Activated T-cell treated with anti-CD3 and anti-CD28 coated beads, Interleukin-2, amount 50 U/mL, for 4 hours (primary cell): ENCODE results near the gene TRMT2B. TPM values are rescaled to one million over a fixed set of nuclear protein-coding genes. Genes with fewer than 3 reads are reported as not detected.
A peak's percentile ranks its signal among the peaks of the same experiment; 100 is the strongest.
"Not testable (repeated sequence)": the region's sequence is repeated elsewhere in the genome, so short reads cannot be mapped to it uniquely, and the experiment has no call there.

ENCODE experiments used
- ATAC-seq, 2 donors: fragments of 200-7000 bp; cut with Tn5 transposase; one replicate each; pipeline ENCODE4 v1.10.0; 2021
- DNase-seq: peaks from one replicate; pipeline ENCODE4 v3.0.0-alpha.2; 2020
- H3K27me3 Mint-ChIP-seq: one replicate; pipeline ENCODE4 v1.8.0; 2021; ENCODE audit warnings: low read depth, mixed read lengths
- H3K36me3 Mint-ChIP-seq: one replicate; pipeline ENCODE4 v1.8.0; 2022; ENCODE audit warnings: mixed read lengths; ENCODE audit not compliant: insufficient read depth
- H3K4me1 Mint-ChIP-seq: one replicate; pipeline ENCODE4 v1.8.0; 2021; ENCODE audit warnings: low read depth, mixed read lengths
- H3K4me3 Mint-ChIP-seq: one replicate; pipeline ENCODE4 v1.8.0; 2021; ENCODE audit warnings: mild to moderate bottlenecking, moderate library complexity, mixed read lengths
- H3K9me3 Mint-ChIP-seq: one replicate; pipeline ENCODE4 v1.8.0; 2021; ENCODE audit warnings: mixed read lengths
- total RNA-seq, 3 donors: library from RNA; stranded (reverse); gene quantifications; one replicate each; pipeline ENCODE4 v1.2.1, GENCODE V29; 2021

TRMT2B gene
- total RNA-seq, result 10 to 100 TPM; 15.4 to 17.0 (median 15.5) TPM

GRCh38 chrX:101051549-101052302 is at the start of gene TRMT2B:
TSS of gene TRMT2B (minus strand) at chrX:101052111. CDS start at chrX:101042289, 9,822 bp downstream.
- ATAC-seq (peak; percentile 91 to 93), DNase-seq (peak; percentile 71)
- Mint-ChIP-seq H3K9me3 (no peaks in the 10 kb centered on the region), H3K36me3 (peaks cover 4% of the 10 kb centered on the region), H3K27me3 (no peaks in the 10 kb centered on the region), H3K4me1 (peaks cover 21% of the 10 kb centered on the region), H3K4me3 (peak within 1 kb of the TSS; percentile 88)

GRCh38 chrX:101097546-101098453 is 45.9 kb upstream of the TRMT2B start, which contains the start of gene CENPI:
TSS of gene CENPI (plus strand) at chrX:101098204. CDS start at chrX:101101071, 2,867 bp downstream.
- Mint-ChIP-seq H3K36me3 (no peaks in the 10 kb centered on the region), H3K27me3 (no peaks in the 10 kb centered on the region), H3K4me3 (peak within 1 kb of the TSS; percentile 82), H3K4me1 (peaks cover 11% of the 10 kb centered on the region), H3K9me3 (no peaks in the 10 kb centered on the region)
- ATAC-seq (peak; percentile 100), DNase-seq (peak; percentile 90)

- H3K4me3 Mint-ChIP-seq, result no peak overlapping the region
- H3K9me3 Mint-ChIP-seq, result no peaks in the 10 kb centered on the region
- H3K36me3 Mint-ChIP-seq, result no peaks in the 10 kb centered on the region
- no peak for ATAC-seq
- no peaks in the 10 kb centered on the region for H3K27me3 Mint-ChIP-seq
- peaks cover 2% of the 10 kb centered on the region for H3K4me1 Mint-ChIP-seq
- DNase-seq, result no peak
Measured at GRCh38 chrX:101091817-101092216, 39.9 kb upstream of the TRMT2B start.

GRCh38 chrX:101081231-101081630 is 29.3 kb upstream of the TRMT2B start:
- H3K4me3 Mint-ChIP-seq, result no peak overlapping the region

DNA sequence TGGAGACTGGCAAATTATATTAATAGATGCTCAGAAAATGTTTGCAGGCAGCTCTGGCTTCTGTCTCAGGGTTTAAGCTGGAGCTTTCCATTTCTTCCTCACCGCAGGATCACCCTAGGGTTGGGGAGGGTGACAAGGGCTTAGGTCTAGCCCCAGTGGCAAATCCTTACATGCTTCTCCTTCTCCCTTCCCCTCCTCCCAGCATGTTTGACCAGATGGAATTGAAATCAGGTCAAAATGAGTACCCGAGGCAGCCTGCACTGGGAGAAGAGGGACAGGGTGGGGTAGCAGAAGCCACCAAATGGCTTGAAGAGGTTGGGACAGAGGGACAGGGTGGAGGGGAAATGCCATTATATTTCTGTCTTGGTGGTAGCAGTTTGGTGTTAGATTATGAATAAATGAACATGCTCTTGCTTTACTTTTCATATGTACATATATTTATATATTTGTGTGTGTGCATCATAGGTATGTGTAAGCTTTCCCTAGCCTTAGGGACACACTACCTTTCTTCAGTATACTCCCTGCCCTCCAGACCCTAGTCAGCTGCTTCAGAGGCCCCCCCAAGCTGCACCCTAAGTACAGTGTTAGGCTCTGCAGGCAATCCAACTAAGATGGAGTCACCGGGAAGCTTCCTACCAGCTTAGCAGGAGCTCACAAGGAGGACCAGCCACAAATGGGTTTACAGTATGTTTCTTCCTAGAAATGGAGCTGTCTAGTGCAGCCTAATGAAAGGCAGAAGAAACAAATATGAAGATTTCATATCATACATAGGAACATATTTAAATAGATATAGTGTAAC is 28.6 kb upstream of the TRMT2B start:
- DNase-seq, result no peak
- H3K4me3 Mint-ChIP-seq, result no peak overlapping the region
- no peaks in the 10 kb centered on the region for H3K9me3 Mint-ChIP-seq
- ATAC-seq, result no peak
- H3K4me1 Mint-ChIP-seq, result peaks cover 7% of the 10 kb centered on the region
- no peaks in the 10 kb centered on the region for H3K36me3 Mint-ChIP-seq
- H3K27me3 Mint-ChIP-seq, result peaks cover 17% of the 10 kb centered on the region

More at GRCh38 chrX:101081231-101081630, 29.3 kb upstream of the TRMT2B start:
- Mint-ChIP-seq H3K36me3 (no peaks in the 10 kb centered on the region), H3K9me3 (no peaks in the 10 kb centered on the region), H3K4me1 (peaks cover 7% of the 10 kb centered on the region), H3K27me3 (peaks cover 17% of the 10 kb centered on the region)
- ATAC-seq, result no peak
- no peak for DNase-seq

GRCh38 chrX:101079736-101080270 is 27.9 kb upstream of the TRMT2B start:
- peaks cover 17% of the 10 kb centered on the region for H3K27me3 Mint-ChIP-seq
- DNase-seq (no peak), ATAC-seq (no peak)
- no peaks in the 10 kb centered on the region for H3K9me3 Mint-ChIP-seq
- H3K36me3 Mint-ChIP-seq, result no peaks in the 10 kb centered on the region
- H3K4me1 Mint-ChIP-seq, result peaks cover 7% of the 10 kb centered on the region
- H3K4me3 Mint-ChIP-seq, result no peak overlapping the region

DNA sequence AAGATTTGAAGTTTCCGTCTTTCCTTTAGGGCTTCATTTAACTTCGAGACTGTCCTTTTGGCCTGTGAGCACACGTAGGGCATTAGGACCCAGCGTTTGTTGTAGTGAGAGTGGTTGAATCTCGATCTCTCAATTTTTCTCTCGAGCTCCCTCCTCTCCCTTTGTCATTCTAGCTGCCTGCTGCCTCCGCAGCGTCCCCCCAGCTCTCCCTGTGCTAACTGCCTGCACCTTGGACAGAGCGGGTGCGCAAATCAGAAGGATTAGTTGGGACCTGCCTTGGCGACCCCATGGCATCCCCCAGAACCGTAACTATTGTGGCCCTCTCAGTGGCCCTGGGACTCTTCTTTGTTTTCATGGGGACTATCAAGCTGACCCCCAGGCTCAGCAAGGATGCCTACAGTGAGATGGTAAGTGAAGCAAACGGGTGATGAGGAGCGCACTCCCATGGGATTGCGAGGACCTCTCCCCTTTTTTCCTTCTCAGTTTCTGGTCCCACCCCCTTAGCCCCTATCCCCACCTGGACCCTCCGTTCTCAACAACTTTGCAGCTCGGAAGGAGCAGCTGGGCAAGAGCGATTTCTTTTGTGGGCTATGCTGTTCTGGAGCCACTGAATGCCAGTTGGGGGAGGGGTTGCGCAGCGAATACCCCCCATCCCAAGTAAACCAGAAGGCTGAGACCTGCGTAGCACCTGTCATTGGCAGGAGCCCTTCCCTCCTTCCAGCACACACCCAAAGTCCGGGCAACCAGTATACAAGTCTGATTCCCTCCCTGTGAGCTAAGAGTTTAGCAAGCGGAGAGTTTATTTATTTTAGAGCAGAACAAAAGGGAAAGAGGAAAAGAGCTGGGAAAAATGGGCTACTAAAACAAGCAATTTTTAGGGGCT is 27.0 kb upstream of the TRMT2B start, which contains the start of gene TMEM35A:
Gene TMEM35A, plus strand, starts transcription at position 164 of the 883 bp plus-strand sequence. Its CDS starts 124 bp downstream, at position 288.
- no peaks in the 10 kb centered on the region for H3K9me3 Mint-ChIP-seq
- DNase-seq, result no peak
- ATAC-seq, result no peak
- H3K4me3 Mint-ChIP-seq, result no peak within 1 kb of the TSS
- no peaks in the 10 kb centered on the region for H3K36me3 Mint-ChIP-seq
- peaks cover 7% of the 10 kb centered on the region for H3K4me1 Mint-ChIP-seq
- peaks cover 17% of the 10 kb centered on the region for H3K27me3 Mint-ChIP-seq

- H3K27me3 Mint-ChIP-seq, result no peaks in the 10 kb centered on the region
- no peaks in the 10 kb centered on the region for H3K36me3 Mint-ChIP-seq
- no peak overlapping the region for H3K4me3 Mint-ChIP-seq
- ATAC-seq (no peak), DNase-seq (no peak)
- no peaks in the 10 kb centered on the region for H3K9me3 Mint-ChIP-seq
- no peaks in the 10 kb centered on the region for H3K4me1 Mint-ChIP-seq
Measured at GRCh38 chrX:101071582-101071981, 19.7 kb upstream of the TRMT2B start.

DNA sequence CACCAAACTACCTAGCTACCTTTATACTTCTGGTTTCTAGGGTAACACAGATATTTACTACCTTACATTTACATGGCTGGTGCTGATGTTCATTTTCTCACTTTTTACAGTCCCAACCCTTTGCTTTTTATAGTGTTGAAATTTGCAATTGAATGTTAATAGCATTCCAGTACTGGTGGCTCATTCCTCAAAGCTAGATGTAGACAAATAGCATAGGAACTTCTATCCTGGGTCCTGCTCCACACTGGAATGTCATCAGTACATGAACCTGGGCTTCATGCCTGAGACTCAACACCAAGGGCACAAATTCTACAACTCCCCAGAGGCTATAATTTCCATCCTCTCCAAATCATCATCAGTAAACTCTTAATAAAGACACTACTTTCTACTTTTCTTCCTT is 10.3 kb upstream of the TRMT2B start:
- Mint-ChIP-seq H3K36me3 (no peaks in the 10 kb centered on the region), H3K4me3 (no peak overlapping the region), H3K4me1 (peaks cover under 1% of the 10 kb centered on the region), H3K9me3 (no peaks in the 10 kb centered on the region), H3K27me3 (no peaks in the 10 kb centered on the region)
- DNase-seq, result no peak
- no peak for ATAC-seq

DNA sequence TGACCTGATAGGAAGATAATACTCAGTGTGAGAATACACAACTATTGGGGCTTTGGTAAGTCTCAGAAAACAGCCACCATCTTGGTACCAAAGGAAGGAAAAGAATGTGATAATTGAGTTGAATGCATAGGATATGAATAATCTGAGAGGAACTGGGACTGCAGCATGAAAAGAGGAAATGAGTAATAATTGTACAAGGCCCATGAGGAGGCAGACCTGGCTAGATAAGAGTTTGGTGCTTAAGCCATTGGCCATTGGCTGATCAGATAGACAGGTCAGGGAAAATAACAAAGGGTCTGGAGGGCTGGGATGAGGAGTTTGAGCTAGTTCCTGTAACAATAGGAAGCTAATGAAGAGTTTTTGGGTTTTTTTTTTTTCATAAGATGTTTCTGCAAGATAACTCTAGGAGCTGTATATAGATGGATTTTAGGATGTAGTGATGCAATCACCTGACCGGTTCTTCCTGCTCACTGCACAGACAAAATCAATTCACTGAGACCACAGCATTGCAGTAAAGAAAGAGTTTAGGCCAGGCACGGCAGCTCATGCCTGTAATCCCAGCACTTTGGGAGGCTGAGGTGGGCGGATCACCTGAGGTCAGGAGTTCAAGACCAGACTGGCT is 5.3 kb upstream of the TRMT2B start:
- ATAC-seq (no peak), DNase-seq (no peak)
- Mint-ChIP-seq H3K4me3 (no peak overlapping the region), H3K4me1 (peaks cover 4% of the 10 kb centered on the region), H3K36me3 (no peaks in the 10 kb centered on the region), H3K27me3 (no peaks in the 10 kb centered on the region), H3K9me3 (no peaks in the 10 kb centered on the region)

DNA sequence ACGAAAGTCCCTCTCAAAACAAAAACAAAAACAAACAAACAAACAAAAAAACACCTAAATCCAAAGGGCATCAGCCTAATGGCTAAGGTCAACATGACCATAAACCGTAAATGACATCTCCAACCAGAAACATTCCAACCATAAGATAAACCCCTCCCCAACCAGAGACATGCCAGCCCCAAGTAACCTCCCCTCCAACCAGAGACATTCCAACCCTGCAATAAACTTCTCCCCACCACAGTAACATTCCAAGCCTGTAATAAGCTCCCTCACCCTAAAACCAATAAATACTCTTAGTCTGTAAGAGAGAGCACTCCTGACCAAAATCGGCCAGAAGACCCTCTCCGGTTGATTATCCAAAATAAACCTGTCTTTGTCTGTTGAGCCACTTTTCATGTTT is 4.6 kb upstream of the TRMT2B start:
- not testable (repeated sequence) for H3K36me3 Mint-ChIP-seq, DNase-seq, H3K4me3 Mint-ChIP-seq, H3K9me3 Mint-ChIP-seq, H3K4me1 Mint-ChIP-seq, H3K27me3 Mint-ChIP-seq, ATAC-seq

DNA sequence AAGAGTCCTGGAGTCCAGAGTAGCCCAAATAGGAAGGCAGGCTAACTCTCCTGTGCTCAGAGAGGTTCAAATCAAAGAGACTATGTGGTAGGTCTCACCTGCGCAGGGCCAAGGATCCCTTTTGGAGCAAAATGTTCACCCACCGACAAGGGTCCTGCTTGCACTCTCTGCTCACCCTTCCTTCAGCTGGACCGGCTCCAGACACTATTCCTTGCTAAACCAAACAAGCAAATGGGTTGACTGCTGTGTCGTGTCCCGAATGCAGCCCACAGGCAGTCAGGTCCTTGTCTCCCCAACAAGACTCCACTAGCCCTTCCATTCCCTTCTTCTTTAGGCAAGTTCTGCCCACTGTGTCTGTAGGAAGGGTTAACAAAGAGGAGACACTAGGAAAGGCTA is 760 bp downstream of the TRMT2B start:
- peaks cover 21% of the 10 kb centered on the region for H3K4me1 Mint-ChIP-seq
- no peak for ATAC-seq

DNA sequence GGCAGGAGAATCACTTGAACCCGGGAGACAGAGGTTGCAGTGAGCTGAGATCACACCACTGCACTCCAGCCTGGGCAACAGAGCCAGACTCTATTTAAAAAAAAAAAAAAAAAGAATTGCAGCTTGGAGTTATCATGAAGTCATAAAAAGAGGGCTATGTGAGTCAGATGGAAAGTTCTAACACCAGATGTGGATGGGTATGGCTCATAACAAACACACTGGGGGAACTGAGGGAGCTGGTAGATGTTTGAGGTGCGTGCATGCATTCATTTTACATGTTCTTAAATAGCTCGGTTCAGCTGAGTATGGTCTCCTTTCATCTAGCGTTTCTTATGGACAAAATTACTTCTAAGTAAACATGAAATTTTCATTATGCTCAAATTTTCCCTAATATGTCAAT is 11.7 kb downstream of the TRMT2B start:
- H3K4me1 Mint-ChIP-seq, result peaks cover 6% of the 10 kb centered on the region
- DNase-seq, result no peak

More for the DNA sequence above, 760 bp downstream of the TRMT2B start:
- DNase-seq, result no peak
- no peaks in the 10 kb centered on the region for H3K9me3 Mint-ChIP-seq
- H3K27me3 Mint-ChIP-seq, result no peaks in the 10 kb centered on the region
- H3K36me3 Mint-ChIP-seq, result peaks cover 4% of the 10 kb centered on the region
- H3K4me3 Mint-ChIP-seq, result peak overlapping the region; percentile 88

More for the DNA sequence above, 11.7 kb downstream of the TRMT2B start:
- H3K9me3 Mint-ChIP-seq, result no peaks in the 10 kb centered on the region
- no peak overlapping the region for H3K4me3 Mint-ChIP-seq
- H3K27me3 Mint-ChIP-seq, result no peaks in the 10 kb centered on the region
- peaks cover 21% of the 10 kb centered on the region for H3K36me3 Mint-ChIP-seq
- peak; percentile 40 to 41 for ATAC-seq
